SHP77 (cell line): ENCODE measurements around the gene DKK3.

Source experiments
- DNase-seq, 2 experiments: peaks; one replicate each; lab custom pipeline; 2025; lab: John Stamatoyannopoulos, UW

DKK3 gene

DNA sequence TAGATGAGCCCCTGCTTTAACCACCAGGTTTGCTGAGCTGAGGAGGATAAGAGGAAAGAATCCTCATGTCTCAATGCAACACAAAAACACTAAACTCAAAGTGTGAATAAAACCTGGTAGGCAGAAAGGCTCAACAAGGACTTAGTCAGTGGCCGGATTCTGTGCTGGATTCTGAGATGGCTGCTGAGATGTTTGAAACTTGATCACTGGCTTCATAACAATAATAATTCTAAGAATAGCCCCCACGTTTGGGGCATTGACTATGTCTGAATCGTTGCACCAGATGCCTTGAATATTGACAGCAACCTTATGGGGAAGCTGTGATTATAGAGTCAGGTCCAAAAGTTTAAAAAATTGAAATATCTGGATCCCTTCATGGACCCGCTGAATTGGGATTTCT is 4.6 kb downstream of the DKK3 start:
- DNase-seq, result no peak

DNA sequence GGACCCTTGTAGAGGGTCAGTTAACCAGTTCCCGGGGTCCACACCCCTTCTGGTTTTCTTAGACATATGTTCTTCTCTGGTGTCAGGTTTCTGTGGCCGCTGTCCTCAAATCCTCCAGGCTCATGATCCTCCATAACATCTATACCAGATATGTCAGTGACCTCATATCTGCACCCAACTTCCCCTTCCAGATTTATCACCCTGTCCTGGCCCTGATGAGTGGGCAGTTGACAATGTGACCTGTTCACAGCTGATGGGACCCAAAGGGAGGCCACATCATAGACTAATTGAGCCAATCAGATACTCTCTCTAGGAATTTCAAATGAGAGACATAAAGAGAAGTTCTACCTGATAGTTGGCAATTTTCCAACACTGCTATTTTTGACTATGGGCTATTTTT is 5.1 kb downstream of the DKK3 start:
- no peak for DNase-seq

DNA sequence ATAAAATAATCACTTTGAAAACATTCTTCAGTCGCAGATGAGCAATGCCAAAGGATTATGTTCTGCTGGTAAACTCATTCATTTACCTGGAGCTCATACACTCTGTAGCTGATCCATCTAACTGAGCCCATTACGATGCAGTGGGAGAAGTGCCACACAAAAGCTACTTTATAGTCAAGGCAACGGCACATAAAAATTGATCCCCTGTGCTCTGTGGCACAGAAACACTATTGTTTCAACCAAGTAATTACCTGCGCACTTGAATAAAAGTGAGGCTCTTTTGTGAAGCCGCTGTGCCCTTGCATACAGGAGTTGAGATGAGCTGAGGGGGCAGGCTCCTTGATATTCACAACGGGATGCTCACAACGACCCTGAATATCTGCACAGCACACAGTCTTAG is 7.2 kb downstream of the DKK3 start:
- no peak for DNase-seq

DNA sequence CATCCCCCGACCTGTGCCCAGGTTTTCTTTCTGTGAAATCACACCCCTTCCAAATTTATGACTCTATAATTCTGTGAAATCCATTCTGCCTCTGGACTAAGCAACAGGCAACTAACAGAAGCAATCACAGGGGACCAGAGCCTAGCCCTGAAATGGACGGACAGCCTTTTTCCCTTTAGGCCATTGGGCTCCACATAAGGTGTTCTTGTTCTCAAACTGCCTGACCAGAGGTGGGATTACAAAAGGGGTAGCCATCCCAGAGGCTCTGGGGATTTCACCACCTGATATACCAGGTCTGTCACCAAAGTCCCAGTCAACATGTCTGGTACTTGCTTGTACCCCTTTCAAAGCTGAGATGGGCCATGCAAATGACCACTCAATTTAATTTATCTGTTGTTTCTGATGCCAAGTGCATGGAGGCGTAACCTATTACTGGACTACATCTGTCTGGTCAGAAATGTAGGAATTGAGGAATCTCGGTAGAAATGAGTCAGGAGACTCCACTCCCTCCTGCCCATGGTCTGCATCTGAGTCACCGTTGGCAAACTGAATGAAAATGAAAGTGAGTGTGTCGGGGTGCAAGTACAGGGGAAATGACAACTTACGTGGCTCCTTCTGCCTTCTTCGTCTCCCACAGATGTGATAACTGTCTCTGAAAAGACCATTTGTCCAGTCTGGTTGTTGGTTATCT is 10.2 kb downstream of the DKK3 start:
- DNase-seq, result no peak

DNA sequence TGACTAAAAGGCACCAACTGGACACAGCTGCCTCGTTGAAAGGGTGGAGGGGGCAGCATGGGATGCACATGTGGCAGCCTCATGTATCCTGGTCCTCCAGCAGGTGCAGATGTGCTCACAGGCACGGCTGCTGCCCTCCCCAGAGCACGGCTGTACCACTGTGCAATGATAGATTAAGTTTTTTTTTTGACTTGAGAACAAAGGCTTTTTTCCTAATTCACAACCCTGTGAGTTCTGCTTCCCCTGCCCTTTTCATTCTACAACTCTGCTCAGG is 11.4 kb downstream of the DKK3 start:
- no peak for DNase-seq

DNA sequence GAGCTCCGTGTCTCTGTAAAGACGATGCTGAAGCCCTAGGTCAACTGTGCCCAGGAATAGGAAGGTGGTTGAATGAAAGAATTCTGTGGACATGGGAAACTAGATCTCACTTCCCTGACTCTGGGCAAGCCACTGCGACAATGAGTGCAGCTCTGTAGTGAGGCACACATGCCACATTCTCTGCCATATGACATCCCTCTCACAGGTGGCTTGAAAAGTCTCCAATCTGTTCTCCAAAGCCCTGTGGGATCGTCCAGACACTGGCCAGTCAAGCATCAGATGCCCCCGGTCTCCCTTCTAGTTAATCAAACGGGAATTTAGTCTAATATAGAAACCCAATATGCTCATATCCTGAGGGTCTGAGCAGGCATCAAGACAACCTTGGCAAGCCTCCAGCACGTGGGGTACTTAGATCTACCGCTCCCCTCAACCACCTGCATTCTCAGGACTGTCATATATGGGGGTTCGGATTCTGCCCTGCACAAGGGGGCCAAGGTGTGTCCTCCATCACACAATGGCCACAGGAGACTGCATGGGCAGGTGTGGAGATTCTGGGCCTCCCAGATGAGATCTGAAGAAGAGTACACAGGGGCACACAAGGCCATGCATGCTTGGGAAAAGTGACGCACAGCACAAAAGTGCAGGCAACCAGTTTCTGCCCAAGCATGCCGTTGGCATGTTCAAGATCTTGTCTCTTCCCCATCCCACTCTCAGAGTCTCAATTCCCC is 11.9 kb downstream of the DKK3 start:
- DNase-seq, result no peak

DNA sequence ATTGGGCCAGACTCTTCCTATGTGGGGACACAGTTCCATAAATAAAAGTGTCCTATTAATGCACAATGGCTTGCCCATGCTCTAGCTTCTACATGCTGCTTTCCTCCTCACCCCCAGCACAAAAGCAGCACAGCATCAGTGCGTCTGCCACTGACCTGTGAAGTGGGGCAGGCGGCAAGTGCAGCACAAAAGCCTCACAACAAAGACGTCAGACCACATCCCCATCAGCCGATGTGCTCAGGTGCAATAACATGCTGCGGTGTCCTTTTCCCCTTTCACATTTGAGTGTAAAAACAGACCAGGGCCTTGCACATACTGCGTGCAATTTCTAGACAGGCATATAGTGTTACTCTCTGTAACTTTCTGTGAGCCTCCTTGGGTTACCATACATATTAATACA is 12.8 kb downstream of the DKK3 start:
- DNase-seq, result no peak

DNA sequence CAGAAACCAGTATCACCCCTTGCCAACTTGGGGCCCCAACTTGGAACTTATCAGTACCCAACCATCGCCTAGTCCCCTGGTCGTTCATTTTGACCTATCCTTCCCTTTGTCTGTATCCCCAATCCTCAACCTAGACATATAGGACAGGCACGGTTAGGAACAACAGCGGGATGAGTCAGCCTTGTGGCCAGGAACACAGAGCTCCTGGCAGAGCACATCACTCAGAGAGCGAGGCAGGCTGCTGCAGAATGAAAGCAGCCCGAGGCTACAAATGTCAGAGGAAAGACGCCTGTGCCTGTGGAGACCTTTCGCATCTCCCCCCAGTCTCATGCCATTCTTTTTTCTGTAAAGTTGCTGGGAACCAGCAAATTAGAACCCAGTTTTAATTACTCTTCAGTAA is 14.6 kb downstream of the DKK3 start:
- DNase-seq, result no peak

DNA sequence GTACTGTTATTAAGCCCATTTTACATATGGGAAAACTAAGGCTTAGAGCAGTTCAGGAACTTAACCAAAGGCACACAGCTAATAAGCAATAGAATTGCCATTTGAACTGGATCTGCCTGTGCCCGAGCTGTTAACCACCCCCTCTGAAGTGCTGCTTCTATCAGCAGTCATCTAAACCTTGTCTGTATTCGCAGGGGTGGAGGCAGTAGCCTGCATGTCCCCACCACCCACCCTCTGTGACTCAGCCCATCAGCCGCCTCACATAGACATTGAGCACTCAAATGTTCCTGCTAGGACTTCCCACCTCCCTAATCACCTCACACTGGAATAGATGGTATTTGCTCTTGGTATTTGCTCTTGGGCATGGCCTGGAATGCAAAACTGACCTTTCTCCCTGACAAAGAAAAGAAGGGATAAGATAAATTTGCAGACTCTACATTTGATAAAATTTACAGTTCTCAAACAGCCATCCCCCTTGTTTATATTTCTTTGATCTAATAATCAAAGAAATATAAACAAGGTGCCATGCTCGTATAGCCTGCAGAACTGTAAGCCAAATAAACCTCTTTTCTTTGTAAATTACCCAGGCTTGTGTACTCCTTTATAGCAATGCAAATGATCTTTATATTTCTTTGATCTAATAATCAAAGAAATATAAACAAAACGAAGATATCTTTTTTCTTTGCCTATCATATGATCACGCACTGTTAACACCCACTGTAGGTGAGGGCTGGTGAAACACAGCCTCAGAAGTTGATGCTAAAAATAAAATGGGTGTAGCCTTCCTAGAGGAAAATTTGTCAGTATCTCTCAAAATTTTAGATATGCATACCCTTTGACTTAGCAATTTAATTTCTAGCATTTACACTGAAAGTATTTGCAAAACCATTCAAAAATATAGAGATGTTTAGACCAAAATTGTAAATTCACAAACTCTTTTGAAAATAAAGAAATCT is 15.9 kb downstream of the DKK3 start:
- no peak for DNase-seq

DNA sequence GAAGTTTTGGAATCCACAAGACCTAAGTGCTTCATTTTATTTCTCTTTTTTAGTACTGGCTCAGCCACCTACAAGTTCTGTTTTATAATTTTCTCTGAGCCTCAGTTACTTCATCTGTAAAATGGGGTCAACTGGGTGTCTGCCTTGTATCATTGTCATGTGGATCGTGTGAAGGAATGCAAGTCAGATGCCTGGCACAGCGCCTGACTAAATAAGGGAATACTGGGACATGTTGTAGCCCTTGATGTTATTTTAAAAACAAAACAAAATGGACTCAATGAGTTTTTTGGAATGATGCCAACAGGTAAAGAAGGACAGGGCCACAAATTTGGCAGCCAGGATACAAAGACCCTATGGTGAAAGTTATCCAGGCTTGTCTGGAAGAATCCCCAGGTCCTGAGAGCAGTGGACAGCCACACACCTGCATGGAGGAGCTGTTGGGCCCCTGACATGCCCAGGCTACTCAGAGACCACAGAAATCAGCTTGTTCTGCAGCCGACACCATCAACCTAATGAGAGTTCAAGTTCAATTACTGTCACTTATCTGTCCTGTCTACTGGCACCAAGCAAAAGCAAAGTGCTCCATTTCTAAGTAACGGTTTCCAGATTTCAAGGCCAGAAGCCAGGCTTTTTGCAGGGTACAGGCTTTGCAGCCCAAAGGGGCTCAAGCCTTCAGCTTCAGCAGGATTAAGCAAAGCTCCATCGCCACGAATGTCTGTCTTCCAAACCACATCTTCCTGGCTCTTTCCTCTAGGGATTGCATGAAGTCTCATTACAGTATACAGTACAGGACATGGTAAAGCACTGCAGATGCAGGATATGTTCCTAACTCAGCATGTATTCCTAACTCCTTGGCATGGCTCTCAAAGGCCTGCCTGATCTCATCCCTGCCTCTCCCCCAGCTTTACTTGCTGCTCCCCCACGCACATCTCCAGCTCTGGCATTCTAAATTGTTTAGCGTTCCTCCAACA is 18.4 kb downstream of the DKK3 start:
- DNase-seq, result no peak

DNA sequence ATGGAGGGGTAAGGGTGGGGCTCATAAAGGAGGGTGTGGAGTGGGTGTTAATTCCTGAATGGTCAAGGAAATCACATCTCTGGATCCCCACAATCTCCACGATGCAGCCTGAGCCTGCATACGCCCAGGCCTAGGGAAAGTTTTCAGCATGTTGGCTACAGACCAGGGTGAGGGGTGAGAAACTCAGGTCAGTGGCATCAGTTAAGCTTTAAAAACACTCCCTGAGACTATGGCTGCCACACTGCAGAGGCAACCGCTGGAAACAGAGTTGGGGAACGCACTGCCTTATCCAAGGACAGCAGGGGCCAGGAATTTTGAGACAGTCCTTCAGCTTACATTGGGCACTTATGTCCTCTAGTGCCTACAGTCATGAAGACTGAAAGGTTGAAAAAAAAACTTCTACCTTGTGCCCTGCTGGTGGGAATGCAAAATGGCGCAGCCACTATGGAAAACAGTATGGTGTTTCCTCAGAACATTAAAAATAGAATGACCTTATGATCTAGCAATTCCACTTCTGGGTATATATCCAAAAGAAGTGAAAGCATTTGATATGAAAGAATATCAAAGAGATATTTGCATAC is 19.7 kb downstream of the DKK3 start:
- DNase-seq, result no peak

DNA sequence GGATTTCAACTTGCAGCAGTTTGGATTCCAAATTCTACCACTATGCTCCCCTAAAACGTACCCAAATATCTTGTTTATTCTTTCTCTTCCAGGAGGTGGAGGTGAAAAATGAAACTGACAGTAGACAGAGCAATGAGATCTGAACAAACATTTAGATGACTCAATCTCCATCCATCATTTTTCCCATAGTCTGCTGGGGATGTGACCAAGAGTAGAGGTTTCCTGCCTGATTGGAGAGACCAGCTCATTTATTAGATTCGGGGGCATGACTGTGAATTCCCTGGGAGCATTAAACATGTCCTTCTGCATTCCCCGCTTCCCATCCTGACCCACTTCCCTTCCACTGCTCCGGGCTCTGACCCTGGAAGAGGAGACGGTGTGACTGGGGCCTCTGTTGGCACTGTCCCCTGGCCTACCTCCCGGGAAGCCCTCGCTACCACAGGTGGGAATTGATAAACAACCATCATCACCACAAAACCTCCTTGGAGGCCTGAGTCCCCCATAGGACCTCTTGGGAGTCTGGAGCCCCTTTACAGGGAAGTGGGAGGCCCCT is 20.3 kb downstream of the DKK3 start:
- DNase-seq, result no peak

DNA sequence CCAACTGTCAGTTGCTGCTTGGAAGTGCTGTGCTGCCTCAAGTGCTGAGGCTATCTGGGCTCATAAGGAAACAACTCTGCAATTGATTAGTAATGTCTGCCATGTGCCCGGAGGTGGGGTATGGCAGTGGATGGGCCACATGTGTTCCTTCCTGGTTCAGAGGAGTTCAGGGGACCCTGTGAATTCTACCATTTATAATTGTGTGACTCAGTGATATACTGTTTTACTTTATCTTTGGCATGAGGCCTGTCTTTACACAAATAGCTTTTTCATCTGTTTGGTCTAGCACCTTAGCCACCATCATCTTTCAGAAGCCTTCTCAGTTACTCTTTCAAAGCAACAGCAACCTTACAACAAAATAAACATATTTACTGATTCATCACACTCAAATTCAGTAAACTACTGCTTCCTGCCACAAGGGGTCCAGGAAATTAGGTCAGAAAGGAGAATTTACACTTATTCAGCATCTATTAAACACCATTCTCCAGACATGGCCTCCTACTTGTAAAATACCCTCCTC is 20.9 kb downstream of the DKK3 start:
- no peak for DNase-seq

DNA sequence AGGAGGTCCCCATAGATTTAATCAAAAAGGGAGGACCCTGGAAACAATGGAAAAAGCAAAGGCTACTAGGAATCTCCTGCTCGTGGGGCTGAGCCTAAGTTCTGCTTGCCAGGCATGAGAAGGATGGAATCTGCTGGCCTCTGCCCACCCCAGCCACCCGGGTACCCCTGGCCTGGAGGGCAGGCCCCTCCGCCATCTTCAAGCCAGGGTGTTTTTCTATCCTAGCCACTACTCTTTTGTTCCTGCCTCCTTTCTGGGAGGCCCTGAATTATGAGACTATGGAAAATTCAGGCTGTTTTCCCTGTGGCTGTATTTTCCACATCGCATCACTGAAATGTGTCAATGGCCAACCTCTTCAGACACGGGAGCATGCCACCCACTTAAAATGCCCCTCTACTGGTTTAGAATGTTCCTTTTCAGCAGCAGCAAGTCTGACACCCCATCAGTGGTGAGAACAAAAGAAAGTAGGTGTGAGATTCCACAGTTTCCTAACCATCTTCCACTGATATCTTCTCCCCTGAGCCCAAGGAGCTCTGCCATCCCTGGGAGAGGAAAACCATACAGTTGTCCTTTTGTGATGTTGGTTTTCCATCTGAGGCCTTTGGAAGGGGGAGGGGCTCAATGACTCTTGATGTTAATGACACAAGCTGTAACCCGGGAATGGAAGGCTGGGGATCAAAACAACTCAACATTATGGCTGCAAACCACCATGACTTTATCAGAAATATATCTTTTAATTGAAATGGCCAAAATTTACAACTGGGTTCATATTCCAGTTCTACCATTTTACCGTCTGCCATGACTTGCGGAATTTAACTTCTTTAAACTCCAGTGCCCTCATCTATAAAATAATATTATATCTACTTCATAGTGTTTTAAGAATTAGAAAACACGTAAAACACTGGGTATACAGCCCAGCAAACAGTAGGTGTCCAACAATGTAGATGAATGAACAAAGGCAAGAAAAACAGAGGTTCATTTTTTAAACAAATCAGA is 22.2 kb downstream of the DKK3 start:
- DNase-seq, result no peak

DNA sequence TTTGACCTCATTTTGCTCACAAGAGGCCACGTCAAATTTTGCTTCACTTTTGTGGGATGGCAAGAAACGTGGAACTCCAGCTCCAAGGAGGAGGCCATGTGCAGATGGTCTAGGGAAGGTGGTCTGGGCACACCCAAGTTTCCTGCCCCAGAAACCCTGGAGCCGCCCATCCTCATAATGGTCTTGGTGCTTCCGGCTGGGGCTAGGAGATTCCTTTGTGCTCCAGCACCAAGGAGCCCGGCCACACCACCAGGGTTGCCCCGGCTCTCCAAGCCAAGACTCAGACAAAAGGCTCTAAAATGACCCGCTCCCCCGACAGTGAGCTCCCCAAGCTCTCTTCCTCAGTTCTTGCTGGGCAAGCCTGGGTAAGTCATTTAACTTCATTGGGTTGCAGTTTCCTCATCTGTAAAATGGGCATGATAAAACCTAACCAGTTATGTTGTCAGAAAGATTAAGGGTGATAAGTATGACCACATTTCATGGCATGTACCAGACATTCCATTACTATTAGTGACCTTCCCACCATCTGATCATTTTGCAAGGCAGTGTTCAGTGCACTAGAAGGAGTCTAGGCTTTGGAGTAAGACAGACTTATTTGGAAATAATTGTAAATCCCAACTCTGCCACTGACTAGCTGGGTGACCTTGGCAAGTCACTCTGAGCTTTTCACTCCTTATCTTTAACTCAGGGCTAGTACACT is 23.3 kb downstream of the DKK3 start:
- no peak for DNase-seq

DNA sequence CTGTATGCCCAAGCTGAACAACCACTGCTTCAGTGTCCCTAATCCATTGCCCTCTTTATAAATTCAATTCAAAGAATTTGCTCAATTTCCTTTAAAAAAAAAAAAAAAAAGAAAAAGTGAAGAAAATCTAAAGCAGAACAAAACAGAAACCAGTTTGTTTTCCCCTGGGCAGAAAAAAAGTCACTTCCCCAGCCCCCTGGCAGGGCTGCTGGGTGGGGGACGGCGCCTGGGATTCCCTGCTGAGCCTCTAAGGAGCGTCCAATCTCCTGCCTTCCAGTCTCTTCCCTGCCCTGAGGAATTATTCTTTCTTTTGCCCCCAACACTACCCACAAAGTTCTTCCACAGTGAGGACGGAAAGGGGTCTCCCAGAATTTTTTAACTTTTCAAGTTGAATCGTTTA is 23.9 kb downstream of the DKK3 start:
- no peak for DNase-seq

DNA sequence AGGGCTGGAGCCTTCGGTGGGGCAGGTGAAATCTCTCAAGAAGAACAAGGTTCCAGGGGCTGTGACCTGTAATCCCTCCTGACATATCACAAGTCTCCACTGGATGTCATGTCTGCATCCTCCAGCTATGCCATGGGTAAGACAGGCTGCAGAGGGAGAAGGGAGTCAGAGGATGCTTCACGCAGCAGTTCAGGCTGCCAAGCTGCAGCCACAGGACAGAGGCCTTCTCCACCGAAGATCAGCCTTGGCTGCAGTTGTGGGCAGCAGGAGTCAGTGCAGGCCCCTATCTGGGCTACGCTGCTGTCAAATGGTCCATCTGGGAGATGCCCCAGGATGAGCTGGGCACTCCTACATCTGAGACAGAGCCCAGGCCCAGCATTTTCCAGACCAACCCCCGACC is 25.0 kb downstream of the DKK3 start:
- no peak for DNase-seq

DNA sequence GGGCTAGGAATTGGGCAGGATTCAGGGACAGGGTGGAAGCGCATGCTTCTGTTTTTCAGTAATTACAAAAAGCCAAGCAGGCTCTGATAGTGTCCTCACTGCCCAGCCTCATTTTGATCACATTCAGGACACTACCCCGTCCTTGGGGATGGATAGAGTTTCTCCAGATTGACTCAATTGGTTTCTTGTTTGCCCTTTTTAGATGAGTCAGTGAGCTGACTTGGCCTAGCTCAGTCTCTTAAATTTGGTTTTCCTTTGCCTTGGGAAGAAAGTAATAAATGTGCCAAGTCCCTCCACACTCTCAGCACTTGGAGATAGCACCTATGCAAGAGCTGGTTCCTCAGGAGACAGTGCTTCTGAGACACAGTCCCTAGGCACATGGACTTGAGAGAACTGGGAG is 25.5 kb downstream of the DKK3 start:
- DNase-seq, result no peak

DNA sequence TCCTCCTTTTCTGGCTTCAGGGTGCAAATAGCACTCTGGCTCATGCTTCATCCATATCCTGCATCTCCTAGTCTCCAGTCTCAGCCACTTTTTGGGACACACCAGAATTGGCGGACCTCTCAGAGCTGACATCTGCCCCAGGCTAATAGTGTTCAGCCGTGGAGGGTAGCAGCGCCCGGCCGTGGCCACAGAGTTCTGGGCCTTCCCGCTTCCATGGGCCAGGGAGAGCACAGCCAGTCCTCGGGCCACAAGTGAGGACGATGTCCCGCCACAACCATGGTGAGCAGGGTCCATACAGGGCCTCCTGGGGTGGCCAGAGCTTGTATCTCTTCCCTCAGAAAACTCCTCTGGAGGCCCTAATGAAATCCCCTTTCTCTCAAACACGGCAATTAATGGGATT is 26.0 kb downstream of the DKK3 start:
- DNase-seq, result no peak
